Measurements from ENCODE around the gene DMRTA1.

DNA sequence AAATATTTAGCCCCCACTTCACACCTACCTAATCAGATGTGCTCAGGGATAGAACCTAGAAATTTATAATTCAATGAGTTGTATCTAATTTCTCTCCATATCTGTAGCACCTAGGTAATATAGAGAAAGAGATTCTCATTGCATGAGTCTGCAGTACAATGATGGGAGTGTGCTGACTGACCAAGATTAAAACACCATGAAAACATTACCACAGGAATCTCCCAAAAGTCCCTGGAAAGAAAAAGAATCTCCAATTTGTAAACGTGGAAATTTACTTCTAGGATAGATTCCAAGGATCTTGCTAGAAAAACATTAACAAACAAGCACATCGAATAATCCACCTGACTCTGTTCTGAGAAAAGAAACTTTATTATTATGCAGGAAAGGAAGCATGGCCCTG is 45.0 kb upstream of the DMRTA1 start:
- TF ChIP-seq, protein P1, sequence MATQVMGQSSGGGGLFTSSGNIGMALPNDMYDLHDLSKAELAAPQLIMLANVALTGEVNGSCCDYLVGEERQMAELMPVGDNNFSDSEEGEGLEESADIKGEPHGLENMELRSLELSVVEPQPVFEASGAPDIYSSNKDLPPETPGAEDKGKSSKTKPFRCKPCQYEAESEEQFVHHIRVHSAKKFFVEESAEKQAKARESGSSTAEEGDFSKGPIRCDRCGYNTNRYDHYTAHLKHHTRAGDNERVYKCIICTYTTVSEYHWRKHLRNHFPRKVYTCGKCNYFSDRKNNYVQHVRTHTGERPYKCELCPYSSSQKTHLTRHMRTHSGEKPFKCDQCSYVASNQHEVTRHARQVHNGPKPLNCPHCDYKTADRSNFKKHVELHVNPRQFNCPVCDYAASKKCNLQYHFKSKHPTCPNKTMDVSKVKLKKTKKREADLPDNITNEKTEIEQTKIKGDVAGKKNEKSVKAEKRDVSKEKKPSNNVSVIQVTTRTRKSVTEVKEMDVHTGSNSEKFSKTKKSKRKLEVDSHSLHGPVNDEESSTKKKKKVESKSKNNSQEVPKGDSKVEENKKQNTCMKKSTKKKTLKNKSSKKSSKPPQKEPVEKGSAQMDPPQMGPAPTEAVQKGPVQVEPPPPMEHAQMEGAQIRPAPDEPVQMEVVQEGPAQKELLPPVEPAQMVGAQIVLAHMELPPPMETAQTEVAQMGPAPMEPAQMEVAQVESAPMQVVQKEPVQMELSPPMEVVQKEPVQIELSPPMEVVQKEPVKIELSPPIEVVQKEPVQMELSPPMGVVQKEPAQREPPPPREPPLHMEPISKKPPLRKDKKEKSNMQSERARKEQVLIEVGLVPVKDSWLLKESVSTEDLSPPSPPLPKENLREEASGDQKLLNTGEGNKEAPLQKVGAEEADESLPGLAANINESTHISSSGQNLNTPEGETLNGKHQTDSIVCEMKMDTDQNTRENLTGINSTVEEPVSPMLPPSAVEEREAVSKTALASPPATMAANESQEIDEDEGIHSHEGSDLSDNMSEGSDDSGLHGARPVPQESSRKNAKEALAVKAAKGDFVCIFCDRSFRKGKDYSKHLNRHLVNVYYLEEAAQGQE (IDR thresholded peaks at IDR 0.05; ENCODE audit: insufficient read depth in 1 of 2, low read depth in 2 of 2, low read length in 2 of 2), result no peak
- no peak for TF ChIP-seq POLR2AphosphoS5 (IDR thresholded peaks at IDR 0.05; ENCODE audit: low read depth, low read length)
- TF ChIP-seq FOXP2 (optimal IDR thresholded peaks at IDR 0.05; ENCODE audit: borderline replicate concordance, extremely low read depth, extremely low read length, insufficient read depth), result no peak
- TF ChIP-seq SIN3A (IDR thresholded peaks at IDR 0.05; ENCODE audit: borderline replicate concordance, insufficient read depth, low read length), result no peak
